Fibroblast of skin of left biceps (primary cell): ENCODE results near the gene PSTPIP2.

Experiments used
- DNase-seq, 2 experiments: peaks; one replicate each; pipeline ENCODE4 v3.0.0-alpha.2; 2013; ENCODE audit warnings: low read depth in 2 of 2

PSTPIP2 gene

GRCh38 chr18:45938488-45938935, 133.5 kb downstream of the PSTPIP2 start:
- no peak for DNase-seq

GRCh38 chr18:45935591-45936335, 136.3 kb downstream of the PSTPIP2 start:
- peak in 1 of 2 experiments; percentile 15 for DNase-seq
